B cell (primary cell): Measurements from ENCODE around the gene HAUS7.
"Not testable (repeated sequence)": the region's sequence is repeated elsewhere in the genome, so short reads cannot be mapped to it uniquely, and the experiment has no call there.

Experiments used
- CTCF ChIP-seq: fragments of 200-600 bp; IDR thresholded peaks from one replicate; pipeline ENCODE4 v1.8.0; 2022; ENCODE audit warnings: antibody characterized with exemption, mild to moderate bottlenecking
- EZH2 ChIP-seq: IDR thresholded peaks from 2 replicates; pipeline ENCODE4 v1.6.1; 2012; ENCODE audit warnings: borderline replicate concordance, low read depth, mild to moderate bottlenecking, moderate library complexity, low read length; ENCODE audit not compliant: insufficient read depth, poor library complexity, severe bottlenecking

- TF ChIP-seq CTCF, EZH2: not testable (repeated sequence)
Observed at GRCh38 chrX:153404333-153404732, 66.0 kb downstream of the HAUS7 start.
